C4-2B (cell line): ENCODE data around the gene ABCC2.
"Not testable (repeated sequence)": the region's sequence is repeated elsewhere in the genome, so short reads cannot be mapped to it uniquely, and the experiment has no call there.

Source experiments
- H3K27ac ChIP-seq: fragments of 450-650 bp; 2 replicates; pipeline ENCODE4 v1.5.1; 2017
- CTCF ChIP-seq: fragments of 450-650 bp; conservative IDR thresholded peaks from 2 replicates; pipeline ENCODE4 v1.5.1; 2017; ENCODE audit warnings: mild to moderate bottlenecking
- ZFX ChIP-seq: fragments of 450-650 bp; IDR thresholded peaks from 2 replicates; pipeline ENCODE4 v1.6.1; 2017

ABCC2 gene

GRCh38 chr10:99854860-99855259, 72.4 kb downstream of the ABCC2 start:
- no peak for TF ChIP-seq ZFX
- peak; percentile 32 for TF ChIP-seq CTCF
- H3K27ac ChIP-seq: no peak overlapping the region

GRCh38 chr10:99855479-99856071, 73.1 kb downstream of the ABCC2 start:
- no peak for TF ChIP-seq CTCF
- TF ChIP-seq ZFX: no peak
- no peak overlapping the region for H3K27ac ChIP-seq

GRCh38 chr10:99858849-99859248, 76.4 kb downstream of the ABCC2 start:
- TF ChIP-seq ZFX: no peak
- no peak for TF ChIP-seq CTCF
- no peak overlapping the region for H3K27ac ChIP-seq

- H3K27ac ChIP-seq: no peak overlapping the region
- TF ChIP-seq CTCF (peak; percentile 19; the same call in 1 of the 2 replicates), ZFX (no peak)
Observed at GRCh38 chr10:99859585-99859984, 77.1 kb downstream of the ABCC2 start.

GRCh38 chr10:99860466-99860865, 78.0 kb downstream of the ABCC2 start:
- TF ChIP-seq ZFX (no peak), CTCF (no peak)
- no peak overlapping the region for H3K27ac ChIP-seq

- H3K27ac ChIP-seq: not testable (repeated sequence)
Observed at GRCh38 chr10:99863535-99864240, 81.2 kb downstream of the ABCC2 start.

GRCh38 chr10:99867250-99867649, 84.8 kb downstream of the ABCC2 start:
- H3K27ac ChIP-seq: not testable (repeated sequence)

GRCh38 chr10:99869581-99870122, 87.2 kb downstream of the ABCC2 start:
- no peak for TF ChIP-seq ZFX
- TF ChIP-seq CTCF: no peak
- no peak overlapping the region for H3K27ac ChIP-seq
